Prostate gland (tissue), 2 donors: ENCODE measurements around the gene COL11A2. TPM values are rescaled to one million over a fixed set of nuclear protein-coding genes. Genes with fewer than 3 reads are reported as not detected.

Source experiments
- DNase-seq: peaks from one replicate; pipeline ENCODE4 v3.0.0-alpha.2; 2019; ENCODE audit warnings: low spot score
- H3K27ac ChIP-seq, 2 donors: fragments of 200-600 bp; sonication (generic); 2 replicates each; pipeline ENCODE4 v1.5.1; 2017 to 2019
- H3K27me3 ChIP-seq: fragments of 200-600 bp; sonication (generic); replicated peaks from 2 replicates; pipeline ENCODE4 v1.5.1; 2019; ENCODE audit not compliant: insufficient read depth
- H3K36me3 ChIP-seq, 2 donors: fragments of 200-600 bp; sonication (generic); 1 replicate in 1 of 2; 2 replicates in 1 of 2; pipeline versions ENCODE4 v1.5.1 to v1.8.1; 2017 to 2019
- H3K4me1 ChIP-seq: fragments of 200-600 bp; sonication (generic); replicated peaks from 2 replicates; pipeline ENCODE4 v1.5.1; 2019
- H3K4me3 ChIP-seq, 2 donors: fragments of 200-600 bp; sonication (generic); 2 replicates each; pipeline ENCODE4 v1.5.1; 2017 to 2019
- H3K9me3 ChIP-seq: fragments of 200-600 bp; sonication (generic); 2 replicates; pipeline ENCODE4 v1.5.1; 2017
- POLR2A ChIP-seq: fragments of 450-650 bp; IDR thresholded peaks from one replicate; pipeline ENCODE4 v1.6.1; 2016; ENCODE audit warnings: antibody characterized with exemption, mild to moderate bottlenecking
- POLR2AphosphoS5 ChIP-seq: sonication (generic); formaldehyde crosslinking; IDR thresholded peaks from one replicate; pipeline ENCODE4 v1.6.1; 2017; ENCODE audit warnings: antibody characterized with exemption
- WGBS: methylation state at CpG from one replicate; pipeline ENCODE4 v1.1.5; 2018; 5-methylcytosine and 5-hydroxymethylcytosine counted together
- intact Hi-C: fragments of 100-400 bp; cut with DNase I; formaldehyde crosslinking; loops from one replicate; pipeline ENCODE4 v1.14.2; 2022
- total RNA-seq, 2 donors: library from RNA; depleted of rRNA; stranded (reverse); fragments of >200 nt; gene quantifications; one replicate each; pipeline ENCODE4 v1.1.0, GENCODE V29; 2016
- TF ChIP-seq, protein P1 (sequence below), 4 experiments: fragments of 200-600 bp in 2 of 4; fragments of 450-650 bp in 2 of 4; sonication (generic) in 2 of 4; IDR thresholded peaks; 1 replicate in 3 of 4; 2 replicates in 1 of 4; pipeline ENCODE4 v1.5.1; 2016 to 2019; ENCODE audit warnings: antibody characterized with exemption in 4 of 4, mild to moderate bottlenecking in 2 of 4, moderate library complexity in 2 of 4

Gene COL11A2
- total RNA-seq, 2 donors from 2014 or later, result 0.91 to 3.6 TPM

GRCh38 chr6:33161354-33162331 lies 30.6 kb downstream of the COL11A2 start:
- TF ChIP-seq, protein P1, sequence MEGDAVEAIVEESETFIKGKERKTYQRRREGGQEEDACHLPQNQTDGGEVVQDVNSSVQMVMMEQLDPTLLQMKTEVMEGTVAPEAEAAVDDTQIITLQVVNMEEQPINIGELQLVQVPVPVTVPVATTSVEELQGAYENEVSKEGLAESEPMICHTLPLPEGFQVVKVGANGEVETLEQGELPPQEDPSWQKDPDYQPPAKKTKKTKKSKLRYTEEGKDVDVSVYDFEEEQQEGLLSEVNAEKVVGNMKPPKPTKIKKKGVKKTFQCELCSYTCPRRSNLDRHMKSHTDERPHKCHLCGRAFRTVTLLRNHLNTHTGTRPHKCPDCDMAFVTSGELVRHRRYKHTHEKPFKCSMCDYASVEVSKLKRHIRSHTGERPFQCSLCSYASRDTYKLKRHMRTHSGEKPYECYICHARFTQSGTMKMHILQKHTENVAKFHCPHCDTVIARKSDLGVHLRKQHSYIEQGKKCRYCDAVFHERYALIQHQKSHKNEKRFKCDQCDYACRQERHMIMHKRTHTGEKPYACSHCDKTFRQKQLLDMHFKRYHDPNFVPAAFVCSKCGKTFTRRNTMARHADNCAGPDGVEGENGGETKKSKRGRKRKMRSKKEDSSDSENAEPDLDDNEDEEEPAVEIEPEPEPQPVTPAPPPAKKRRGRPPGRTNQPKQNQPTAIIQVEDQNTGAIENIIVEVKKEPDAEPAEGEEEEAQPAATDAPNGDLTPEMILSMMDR (IDR thresholded peaks at IDR 0.05), result peak; percentile 77 to 92 (median 82)
- TF ChIP-seq POLR2A (no peak), POLR2AphosphoS5 (peak; percentile 13)
- Histone ChIP-seq H3K27ac (peak overlapping the region; percentile 43 to 50), H3K4me1 (no peaks in the 10 kb centered on the region), H3K4me3 (peak overlapping the region; percentile 30 to 35), H3K9me3 (no peaks in the 10 kb centered on the region), H3K36me3 (no peaks in the 10 kb centered on the region), H3K27me3 (no peaks in the 10 kb centered on the region)
- peak; percentile 46 for DNase-seq
- intact Hi-C loops, result loop anchor here (1.0 to 5.0 kb wide), 2 partner anchors 36 to 87 kb away; no protein-coding TSS in a partner anchor
- WGBS, result 4% methylated on average over 55 of the region's 58 CpGs

- no peaks in the 10 kb centered on the region for H3K36me3 ChIP-seq
- intact Hi-C loops, result loop anchor here (1.0 to 5.0 kb wide), 2 partner anchors 36 to 87 kb away; no protein-coding TSS in a partner anchor
- H3K27me3 ChIP-seq, result no peaks in the 10 kb centered on the region
- DNase-seq, result peak; percentile 84
- H3K4me3 ChIP-seq, result peak overlapping the region in 1 of 2 donors; percentile 35
- 18% methylated on average over 13 of the region's 13 CpGs for WGBS
- TF ChIP-seq POLR2AphosphoS5 (peak; percentile 75), POLR2A (no peak)
- no peaks in the 10 kb centered on the region for H3K4me1 ChIP-seq
- peak overlapping the region; percentile 43 to 50 for H3K27ac ChIP-seq
- no peaks in the 10 kb centered on the region for H3K9me3 ChIP-seq
Measured at GRCh38 chr6:33160728-33161344, 31.4 kb downstream of the COL11A2 start.

- 88% methylated on average over 11 of the region's 11 CpGs for WGBS
Measured at GRCh38 chr6:33160096-33160495, 32.2 kb downstream of the COL11A2 start.

GRCh38 chr6:33156964-33157363 lies 35.3 kb downstream of the COL11A2 start:
- H3K36me3 ChIP-seq, result no peaks in the 10 kb centered on the region
- DNase-seq, result no peak
- no peaks in the 10 kb centered on the region for H3K4me1 ChIP-seq
- WGBS, result 91% methylated on average over 2 of the region's 2 CpGs
- no peaks in the 10 kb centered on the region for H3K9me3 ChIP-seq
- intact Hi-C loops, result no loop called here
- H3K27ac ChIP-seq, result no peak overlapping the region
- H3K4me3 ChIP-seq, result no peak overlapping the region
- TF ChIP-seq, protein P1 (IDR thresholded peaks at IDR 0.05), result no peak
- H3K27me3 ChIP-seq, result no peaks in the 10 kb centered on the region

More at GRCh38 chr6:33160096-33160495, 32.2 kb downstream of the COL11A2 start:
- H3K4me1 ChIP-seq, result no peaks in the 10 kb centered on the region
- no peaks in the 10 kb centered on the region for H3K9me3 ChIP-seq
- H3K36me3 ChIP-seq, result no peaks in the 10 kb centered on the region
- intact Hi-C loops, result loop anchor here (5.0 kb wide), 1 partner anchor 37 kb away; no protein-coding TSS in a partner anchor
- TF ChIP-seq, protein P1 (IDR thresholded peaks at IDR 0.05), result no peak
- TF ChIP-seq POLR2A (no peak), POLR2AphosphoS5 (no peak)
- H3K27ac ChIP-seq, result no peak overlapping the region
- H3K27me3 ChIP-seq, result no peaks in the 10 kb centered on the region
- no peak for DNase-seq
- H3K4me3 ChIP-seq, result no peak overlapping the region

DNA sequence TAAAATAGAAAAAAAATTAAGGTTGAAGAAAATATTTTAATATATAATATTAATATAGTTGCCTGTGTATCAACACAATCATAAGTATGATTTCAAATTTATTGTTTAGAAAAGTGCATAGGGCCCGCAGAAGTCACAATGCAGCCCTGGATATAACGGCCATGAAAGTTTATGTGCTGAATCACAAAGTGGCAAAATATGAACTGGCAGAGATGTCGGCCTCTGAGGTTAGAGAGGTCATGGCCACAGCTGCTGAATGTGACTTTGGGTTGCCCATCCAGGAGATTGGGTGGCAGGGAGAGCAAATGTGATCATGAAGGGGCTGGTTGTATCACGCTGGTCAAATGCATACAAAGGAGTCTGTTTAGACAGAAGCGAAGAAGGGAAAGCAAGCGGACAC lies 35.7 kb downstream of the COL11A2 start:
- Histone ChIP-seq H3K4me1 (no peaks in the 10 kb centered on the region), H3K36me3 (no peaks in the 10 kb centered on the region), H3K27ac (no peak overlapping the region), H3K9me3 (no peaks in the 10 kb centered on the region), H3K4me3 (no peak overlapping the region), H3K27me3 (no peaks in the 10 kb centered on the region)
- TF ChIP-seq POLR2AphosphoS5 (no peak), POLR2A (no peak)
- TF ChIP-seq, protein P1 (IDR thresholded peaks at IDR 0.05), result no peak
- DNase-seq, result no peak
- intact Hi-C loops, result no loop called here
- 90% methylated on average over 6 of the region's 6 CpGs for WGBS
